ENCODE data around the gene TREML2.

DNA sequence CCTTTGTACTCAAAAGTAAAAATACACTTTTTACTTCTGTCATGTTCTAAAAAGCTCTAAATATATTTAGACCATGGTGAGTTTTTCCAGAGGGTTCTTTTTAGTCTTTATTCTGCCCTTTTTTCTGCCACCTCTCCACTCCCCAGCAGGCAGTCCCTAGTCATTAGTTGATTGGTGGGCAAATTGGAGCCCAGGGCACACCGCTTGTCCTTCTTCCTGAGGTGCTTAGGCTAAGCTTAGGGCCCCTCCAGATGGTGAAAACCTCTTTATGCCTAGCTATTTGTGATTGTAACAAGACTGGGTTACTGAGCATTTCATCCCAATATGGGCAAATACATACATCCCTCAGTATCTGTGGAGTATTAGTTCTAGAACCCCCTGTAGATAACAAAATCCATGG is 53.0 kb downstream of the TREML2 start:
- TF ChIP-seq ZNF274 (IDR thresholded peaks at IDR 0.05; ENCODE audit: low read depth, low read length) (no peak), YY1 (IDR thresholded peaks at IDR 0.05; ENCODE audit: insufficient read depth, insufficient read length) (no peak), SUZ12 (IDR thresholded peaks at IDR 0.05; ENCODE audit: extremely low read depth, insufficient read depth, insufficient read length) (no peak)
